SIG-M5 treated with dmso at 0.1 percent for 504 hours (cell line): ENCODE measurements around the gene EIF1.
A peak's percentile ranks its signal among the peaks of the same experiment; 100 is the strongest.
"Not testable (repeated sequence)": the region's sequence is repeated elsewhere in the genome, so short reads cannot be mapped to it uniquely, and the experiment has no call there.

ENCODE experiments used
- DNase-seq: peaks from one replicate; lab custom pipeline; 2025; ENCODE audit not compliant: unreplicated experiment; lab: John Stamatoyannopoulos, UW

EIF1 gene

GRCh38 chr17:41678411-41678906 is 10.2 kb upstream of the EIF1 start:
- DNase-seq: no peak

DNA sequence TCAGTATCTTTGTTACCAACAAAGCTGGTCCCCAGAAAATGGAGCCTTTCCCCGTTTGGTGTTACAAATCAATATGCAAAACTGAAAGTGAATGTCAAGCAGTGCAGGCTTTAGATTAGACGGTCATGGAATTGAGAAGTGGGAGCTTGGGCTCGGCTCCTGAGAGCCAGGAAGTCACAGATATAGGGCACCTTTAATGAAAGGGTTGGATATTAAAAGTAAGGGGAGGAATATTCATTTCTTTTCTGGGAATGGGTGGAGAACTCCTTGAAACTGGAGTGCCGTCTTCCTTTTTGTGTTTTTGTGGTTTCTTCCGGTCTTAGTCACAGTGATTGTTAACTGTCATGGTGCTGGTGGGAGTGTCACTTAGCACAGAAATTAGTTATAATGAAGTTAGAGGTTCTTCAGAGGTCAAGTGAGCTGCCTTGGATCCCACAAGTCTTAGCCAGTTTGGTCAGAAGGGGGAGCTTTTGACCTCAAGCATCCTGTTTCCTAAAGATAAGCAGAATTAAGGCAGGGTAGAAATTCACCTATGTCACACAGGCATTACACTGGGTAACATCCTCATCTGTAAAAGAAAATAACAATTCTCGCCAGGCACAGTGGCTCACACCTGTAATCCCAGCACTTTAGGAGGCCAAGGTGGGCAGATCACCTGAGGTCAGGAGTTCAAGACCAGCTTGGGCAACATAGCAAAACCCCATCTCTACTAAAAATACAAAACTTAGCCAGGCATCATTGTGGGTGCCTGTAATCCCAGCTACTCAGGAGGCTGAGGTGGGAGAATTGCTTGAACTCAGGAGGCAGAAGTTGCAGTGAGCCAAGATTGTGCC is 9.6 kb upstream of the EIF1 start:
- peak; percentile 75 for DNase-seq

DNA sequence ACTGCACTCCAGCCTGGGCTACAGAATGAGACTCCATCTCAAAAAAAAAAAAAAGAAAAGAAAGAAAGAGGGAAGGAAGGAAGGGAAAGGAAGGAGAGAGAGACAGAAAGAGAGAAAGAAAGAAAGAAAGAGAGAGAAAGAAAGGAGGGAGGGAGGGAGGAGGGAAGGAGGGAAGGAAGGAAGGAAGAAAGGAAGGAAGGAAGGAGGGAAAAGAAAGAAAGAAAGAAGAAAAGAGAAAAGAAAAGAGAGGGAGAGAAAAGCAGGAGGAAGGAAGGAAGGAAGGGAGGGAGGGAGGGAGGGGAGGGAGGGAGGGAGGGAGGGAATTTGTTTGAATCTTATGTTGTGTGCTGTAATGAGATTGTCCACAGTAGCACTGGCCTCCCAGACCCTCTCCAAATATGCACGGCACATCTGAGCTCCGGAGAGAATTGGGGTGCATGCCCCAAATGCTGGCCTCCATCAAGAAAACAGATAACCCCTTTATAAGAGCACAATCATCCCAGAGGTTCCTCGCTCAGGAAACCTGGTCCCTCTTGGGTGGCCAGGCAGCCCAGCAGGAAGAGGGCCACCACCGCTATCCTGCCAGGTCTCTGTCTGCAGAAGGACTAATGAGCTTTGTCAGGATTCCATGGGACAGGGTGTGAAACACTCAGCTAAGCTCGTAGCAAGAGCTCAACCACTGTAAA is 8.8 kb upstream of the EIF1 start:
- no peak for DNase-seq

DNA sequence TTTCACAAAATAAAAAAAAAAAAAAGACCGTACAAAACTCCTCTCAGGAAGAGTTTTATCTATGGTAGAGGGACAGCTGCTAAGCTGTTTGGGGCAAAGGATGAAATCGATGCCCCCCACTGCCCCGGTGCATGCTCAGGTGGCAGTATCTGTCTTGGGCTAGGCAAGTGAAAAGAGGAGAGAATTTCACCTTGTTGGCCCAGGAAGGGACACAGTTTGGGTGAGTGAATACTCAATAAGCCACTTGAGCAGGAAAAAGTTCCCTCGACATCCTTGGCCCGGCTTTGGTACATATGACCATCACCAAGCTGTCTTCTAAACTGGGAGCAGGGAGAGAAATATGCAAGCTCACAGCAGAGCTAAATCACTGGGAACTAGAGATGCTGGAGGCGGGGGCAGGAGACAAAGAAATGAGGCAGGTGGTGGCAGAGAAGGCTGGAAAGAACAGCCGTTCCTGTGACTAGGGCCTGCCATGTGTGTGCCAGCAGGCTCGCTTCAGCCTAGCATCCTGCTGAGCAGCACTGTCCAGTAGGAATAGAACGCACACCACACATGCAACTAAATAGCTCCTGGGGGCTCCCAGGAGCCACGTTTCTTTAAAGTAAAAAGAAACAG is 8.2 kb upstream of the EIF1 start:
- DNase-seq: no peak

GRCh38 chr17:41681776-41682175 is 6.9 kb upstream of the EIF1 start:
- no peak for DNase-seq

- DNase-seq: no peak
Observed at GRCh38 chr17:41682631-41683030, 6.1 kb upstream of the EIF1 start.

- DNase-seq: no peak
Observed at GRCh38 chr17:41683441-41684007, 5.2 kb upstream of the EIF1 start.

DNA sequence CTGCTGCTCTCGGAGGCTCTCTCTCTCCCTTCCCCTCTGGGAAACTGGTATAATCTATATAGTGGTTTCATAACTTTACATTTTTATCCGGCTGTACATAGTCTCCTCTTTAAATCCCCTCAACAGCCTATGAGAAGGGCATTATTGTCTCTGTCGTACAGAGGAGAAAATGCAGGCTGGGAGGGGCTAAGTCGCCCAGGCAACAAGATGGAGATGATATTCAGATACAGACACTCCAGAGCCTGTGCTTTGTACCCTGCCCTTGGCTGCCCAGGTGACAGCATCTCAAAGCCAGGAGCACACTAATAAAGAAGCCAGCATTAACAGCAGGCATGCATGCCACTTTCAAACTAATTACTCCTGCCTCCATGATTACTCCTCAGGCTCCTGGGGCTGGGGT is 4.7 kb upstream of the EIF1 start:
- no peak for DNase-seq

GRCh38 chr17:41685753-41686152 is 2.9 kb upstream of the EIF1 start:
- DNase-seq: not testable (repeated sequence)

- DNase-seq: no peak
Observed at GRCh38 chr17:41686281-41686680, 2.4 kb upstream of the EIF1 start.

DNA sequence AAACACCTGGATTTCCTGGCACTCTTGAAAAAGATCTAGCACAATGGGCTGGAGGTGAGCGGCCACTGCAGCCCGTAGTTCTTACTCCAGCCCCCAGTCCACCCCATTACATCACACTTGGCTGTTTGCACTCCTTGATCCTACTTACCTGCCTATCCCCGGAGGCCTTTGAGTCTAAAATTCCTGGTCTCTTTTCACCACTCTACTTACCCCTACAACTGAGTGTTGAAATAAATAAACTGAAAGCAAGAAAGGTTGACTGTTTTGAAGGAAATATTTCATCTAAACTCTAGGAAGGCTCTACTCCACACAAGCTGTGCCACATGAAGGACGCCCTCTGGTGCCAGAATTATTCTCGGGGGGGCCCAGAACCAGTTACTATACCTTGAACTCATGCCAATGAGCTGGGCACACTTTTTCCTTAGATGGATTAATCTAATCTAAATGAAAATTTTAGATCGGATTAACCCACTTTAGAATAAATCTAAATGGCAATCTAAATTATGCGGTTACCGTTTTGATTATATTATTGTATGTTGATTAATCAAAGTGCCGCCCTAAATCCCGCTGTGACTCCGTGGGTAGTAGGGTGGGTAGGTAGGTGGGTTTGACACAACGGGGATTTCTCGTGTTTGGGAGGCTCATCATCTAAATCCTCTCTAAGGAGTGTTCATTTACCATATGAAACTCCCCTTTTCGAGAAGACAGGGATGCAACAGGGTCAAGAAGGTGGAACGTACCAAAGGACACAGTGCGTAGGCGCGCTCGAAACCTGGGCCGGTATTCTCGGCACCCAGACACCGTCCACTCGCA is 651 bp upstream of the EIF1 start:
- peak; percentile 55 for DNase-seq

GRCh38 chr17:41689497-41690299 is 1.0 kb downstream of the EIF1 start:
- DNase-seq: peak; percentile 74

GRCh38 chr17:41690497-41690896 is 1.8 kb downstream of the EIF1 start:
- no peak for DNase-seq

- DNase-seq: no peak
Observed at GRCh38 chr17:41691031-41691777, 2.5 kb downstream of the EIF1 start.

GRCh38 chr17:41692722-41693521 is 4.2 kb downstream of the EIF1 start:
- no peak for DNase-seq

GRCh38 chr17:41695134-41695661 is 6.5 kb downstream of the EIF1 start:
- DNase-seq: no peak

DNA sequence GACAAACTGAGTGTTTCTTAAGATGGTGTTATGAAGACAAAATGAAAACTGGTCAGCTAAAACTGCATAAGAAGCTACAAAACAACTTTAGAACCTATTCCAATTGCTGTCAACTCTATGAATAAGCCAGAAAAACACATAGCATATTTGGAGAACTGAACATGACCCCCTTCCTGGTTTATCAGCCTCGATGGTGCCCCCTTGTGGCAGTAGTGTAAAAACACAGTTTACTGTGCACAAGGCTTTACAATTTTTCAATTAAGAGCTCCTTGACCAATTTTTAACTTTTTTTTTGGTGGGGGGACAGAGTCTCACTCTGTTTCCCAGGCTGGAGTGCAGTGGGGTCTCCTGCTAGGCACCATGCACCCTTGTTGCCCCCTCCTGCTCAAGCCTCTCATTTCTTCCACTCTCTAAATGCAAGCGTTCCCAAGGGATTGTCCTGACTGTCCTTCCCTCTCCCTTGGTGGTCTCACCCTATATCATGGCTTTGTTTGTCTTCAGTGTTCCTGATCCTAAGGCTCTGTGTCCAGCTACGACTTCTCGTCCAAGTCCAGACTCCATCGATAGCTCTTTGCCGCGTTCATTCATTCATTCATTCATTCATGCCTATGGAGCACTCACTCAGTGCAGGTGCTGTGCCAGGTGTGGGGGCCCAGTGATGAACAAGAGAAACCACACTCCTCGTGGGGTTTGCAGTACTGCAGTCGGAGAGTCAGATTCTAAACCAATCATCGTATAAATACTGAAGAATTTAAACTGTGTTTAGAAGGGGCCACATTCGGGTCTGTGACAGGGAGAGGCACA is 7.5 kb downstream of the EIF1 start:
- peak; percentile 82 for DNase-seq
